HepG2 (cell line): ENCODE results near the gene CHSY3. TPM values are rescaled to one million over a fixed set of nuclear protein-coding genes. Genes with fewer than 3 reads are reported as not detected.

ENCODE experiments used
- ATAC-seq: fragments of 200-7000 bp; cut with Tn5 transposase; 3 replicates; pipeline ENCODE4 v1.9.1; 2020; ENCODE audit warnings: mild to moderate bottlenecking, moderate library complexity
- BruUV-seq: library from RNA; stranded (reverse); fragments of 400-500 nt; replicated peaks from 2 replicates; lab custom pipeline; 2021; lab: Mats Ljungman, UMichigan
- CTCF ChIA-PET: fragments of 300-600 bp; formaldehyde crosslinking; extraction: SDS; loops from one replicate; lab custom pipeline; 2021; ENCODE audit warnings: low total read pairs, inconsistent platforms, low intra/inter-chr PET ratio; lab: Yijun Ruan, JAX
- POLR2A ChIA-PET: fragments of 350-600 bp; sonication (Branson Sonifier 250); formaldehyde crosslinking; loops from one replicate; lab custom pipeline; 2020; ENCODE audit warnings: antibody characterized with exemption, inconsistent platforms; lab: Yijun Ruan, JAX
- DNase-seq: peaks from one replicate; pipeline ENCODE4 v3.0.0-alpha.2; 2015; ENCODE audit warnings: low spot score
- FAIRE-seq: peaks from 3 replicates; lab custom pipeline; 2011; peaks lifted over from hg19 to GRCh38; lab: Jason Lieb, UNC
- H2AFZ ChIP-seq: one replicate; pipeline ENCODE4 v1.6.1; 2011; ENCODE audit warnings: low read length, inconsistent platforms
- H3K27ac ChIP-seq: fragments of 300-600 bp; 3 replicates; pipeline ENCODE4 v1.8.0; 2011; ENCODE audit warnings: mixed run types, mild to moderate bottlenecking, mixed read lengths, low read length, inconsistent platforms; ENCODE audit not compliant: insufficient read depth; ENCODE audit errors: extremely low read length
- H3K27me3 ChIP-seq, 2 experiments: fragments of 200-600 bp in 1 of 2; 2 replicates in 1 of 2; 3 replicates in 1 of 2; pipeline versions ENCODE4 v1.6.0 to v1.8.0; 2011; ENCODE audit warnings: low read length in 2 of 2, mild to moderate bottlenecking in 2 of 2, moderate library complexity in 2 of 2, inconsistent platforms in 1 of 2; ENCODE audit not compliant: insufficient read depth in 2 of 2, control insufficient read depth in 1 of 2
- H3K36me3 ChIP-seq, 2 experiments: fragments of 200-600 bp in 1 of 2; replicated peaks in 1 of 2; 2 replicates in 1 of 2; 3 replicates in 1 of 2; pipeline versions ENCODE4 v1.5.1 to v1.8.0; 2011; ENCODE audit warnings: low read length in 2 of 2, inconsistent platforms in 1 of 2; ENCODE audit not compliant: insufficient read depth in 2 of 2, control insufficient read depth in 1 of 2
- H3K4me1 ChIP-seq: 2 replicates; pipeline ENCODE4 v1.5.1; 2012; ENCODE audit warnings: low read length, inconsistent platforms; ENCODE audit not compliant: insufficient read depth
- H3K4me2 ChIP-seq: 2 replicates; pipeline ENCODE4 v1.6.0; 2011; ENCODE audit warnings: low read depth, low read length, inconsistent platforms
- H3K4me3 ChIP-seq, 3 experiments: fragments of 200-600 bp in 1 of 3; sonication (generic), shearing (Covaris generic) in 1 of 3; replicated peaks in 1 of 3; 2 replicates each; pipeline ENCODE4 v1.5.1; 2011 to 2016; ENCODE audit warnings: low read length in 3 of 3, inconsistent platforms in 2 of 3, low read depth in 2 of 3, mild to moderate bottlenecking in 2 of 3, control low read depth in 1 of 3, mixed read lengths in 1 of 3; ENCODE audit not compliant: insufficient read depth in 1 of 3
- H3K79me2 ChIP-seq: one replicate; pipeline ENCODE4 v1.6.1; 2011; ENCODE audit warnings: low read length, inconsistent platforms; ENCODE audit not compliant: insufficient read depth
- H3K9ac ChIP-seq: 2 replicates; pipeline ENCODE4 v1.6.0; 2011; ENCODE audit warnings: mild to moderate bottlenecking, low read depth, low read length, inconsistent platforms; ENCODE audit not compliant: insufficient read depth
- H3K9me3 ChIP-seq: 2 replicates; pipeline ENCODE4 v1.5.1; 2012; ENCODE audit warnings: mild to moderate bottlenecking, low read length
- H4K20me1 ChIP-seq: 2 replicates; pipeline ENCODE4 v1.6.0; 2011; ENCODE audit warnings: inconsistent platforms, mild to moderate bottlenecking, low read length, moderate library complexity; ENCODE audit not compliant: insufficient read depth
- BRCA1 ChIP-seq: sonication (generic); formaldehyde crosslinking; IDR thresholded peaks from 2 replicates; pipeline ENCODE4 v1.4.0; 2020; ENCODE audit warnings: missing genetic modification reagents
- ETS1 ChIP-seq: sonication (generic); formaldehyde crosslinking; IDR thresholded peaks from 2 replicates; pipeline ENCODE4 v1.4.0; 2020; ENCODE audit warnings: missing genetic modification reagents
- GTF2F1 ChIP-seq: fragments of 150-350 bp; IDR thresholded peaks from 2 replicates; pipeline ENCODE4 v1.6.1; 2014; ENCODE audit warnings: low read length
- HOMEZ ChIP-seq: IDR thresholded peaks from 2 replicates; pipeline ENCODE4 v1.6.1; 2016; ENCODE audit warnings: low read depth
- NFE2L2 ChIP-seq: fragments of 150-350 bp; IDR thresholded peaks from 2 replicates; pipeline ENCODE4 v1.6.1; 2014; ENCODE audit warnings: low read length
- POLR2G ChIP-seq: fragments of 200-400 bp; formaldehyde crosslinking; IDR thresholded peaks from 2 replicates; pipeline ENCODE4 v1.6.1; 2018; ENCODE audit warnings: mild to moderate bottlenecking, low read depth, low read length, moderate library complexity
- SAP130 ChIP-seq: IDR thresholded peaks from 2 replicates; pipeline ENCODE4 v1.6.1; 2016; ENCODE audit warnings: low read depth
- YY1 ChIP-seq: IDR thresholded peaks from 2 replicates; pipeline ENCODE4 v1.6.1; 2011; ENCODE audit warnings: low read length, low read depth, moderate library complexity, mild to moderate bottlenecking; ENCODE audit not compliant: insufficient read depth, insufficient replicate concordance
- ZNF567 ChIP-seq: sonication (generic); formaldehyde crosslinking; IDR thresholded peaks from 2 replicates; pipeline ENCODE4 v1.8.1; 2023; ENCODE audit warnings: mild to moderate bottlenecking, missing genetic modification reagents, borderline replicate concordance
- ZNF616 ChIP-seq: sonication (generic); formaldehyde crosslinking; IDR thresholded peaks from 2 replicates; pipeline ENCODE4 v1.5.0; 2020; ENCODE audit warnings: low read depth, mild to moderate bottlenecking, missing genetic modification reagents
- WGBS: methylation state at CpG from one replicate; pipeline ENCODE4 v1.1.6; 2017; ENCODE audit warnings: low lambda C conversion rate; 5-methylcytosine and 5-hydroxymethylcytosine counted together
- in situ Hi-C: cut with HindIII; loops from 2 replicates; pipeline ENCODE4 v1.10.0; 2017; ENCODE audit warnings: low pct_unique_long_range_greater_than_20kb; ENCODE audit not compliant: extremely low pct_ligation_motif_present
- intact Hi-C: fragments of 100-400 bp; cut with micrococcal nuclease; formaldehyde crosslinking; loops from one replicate; pipeline ENCODE4 v1.10.0; 2022; ENCODE audit not compliant: unreplicated experiment
- polyA plus RNA-seq, 8 experiments: library from polyadenylated mRNA; depleted of rRNA in 3 of 8; stranded (reverse) in 7 of 8; unstranded in 1 of 8; fragments of >200 nt; fragmentation: Illumina TruSeq in 4 of 8; extraction: Trizol in 4 of 8; gene quantifications; 2 replicates each; pipeline versions ENCODE4 v1.2.1 to v1.2.3, GENCODE V29; 2011 to 2016; ENCODE audit warnings: low read depth in 4 of 8, missing spikeins in 1 of 8, mixed read lengths in 1 of 8; ENCODE audit not compliant: insufficient read depth in 1 of 8
- total RNA-seq, 5 experiments: library from RNA; depleted of rRNA; stranded (reverse); fragments of >200 nt; fragmentation: Illumina TruSeq; extraction: Trizol; gene quantifications; 2 replicates each; pipeline ENCODE4 v1.2.3, GENCODE V29; 2016; ENCODE audit warnings: low read depth in 1 of 5
- TF ChIP-seq, protein P1 (sequence below): sonication (generic); formaldehyde crosslinking; IDR thresholded peaks from 2 replicates; pipeline ENCODE4 v1.4.0; 2020; ENCODE audit warnings: missing genetic modification reagents
- TF ChIP-seq, protein P2 (sequence below): sonication (generic); formaldehyde crosslinking; IDR thresholded peaks from 2 replicates; pipeline ENCODE4 v1.9.0; 2021; ENCODE audit warnings: missing genetic modification reagents, mild to moderate bottlenecking, borderline replicate concordance
- TF ChIP-seq, protein P3 (sequence below): sonication (generic); formaldehyde crosslinking; IDR thresholded peaks from 2 replicates; pipeline ENCODE4 v1.5.0; 2020; ENCODE audit warnings: mild to moderate bottlenecking, missing genetic modification reagents

Gene CHSY3
- total and polyA plus RNA-seq, 2 of the 13 experiments (the other 11 are each of a cell fraction or from before 2014, with no cell fraction given), result 0.26 to 4.1 TPM

DNA sequence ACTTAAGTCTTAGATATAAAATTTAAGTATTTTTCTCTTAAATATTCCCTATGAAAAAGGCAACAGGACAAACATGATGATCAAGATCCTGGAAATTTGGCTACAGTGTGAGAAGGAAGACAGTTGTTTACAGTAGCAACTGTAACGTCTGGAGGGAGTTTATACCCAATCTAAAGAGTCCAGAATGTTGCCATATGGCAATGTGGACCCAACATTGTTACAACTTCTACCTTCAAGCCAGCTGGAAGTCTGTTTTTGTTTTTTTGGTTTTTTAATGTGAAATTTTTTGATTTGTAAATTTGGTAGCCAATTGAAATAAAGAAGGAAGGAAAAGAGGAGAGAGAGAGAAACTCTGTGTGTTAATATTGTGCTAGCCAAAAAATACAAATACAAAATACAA is 233.4 kb downstream of the CHSY3 start:
- CTCF ChIA-PET, result no interaction called here
- intact Hi-C loops, result no loop called here
- H2AFZ ChIP-seq, result no peak overlapping the region
- TF ChIP-seq, protein P1, sequence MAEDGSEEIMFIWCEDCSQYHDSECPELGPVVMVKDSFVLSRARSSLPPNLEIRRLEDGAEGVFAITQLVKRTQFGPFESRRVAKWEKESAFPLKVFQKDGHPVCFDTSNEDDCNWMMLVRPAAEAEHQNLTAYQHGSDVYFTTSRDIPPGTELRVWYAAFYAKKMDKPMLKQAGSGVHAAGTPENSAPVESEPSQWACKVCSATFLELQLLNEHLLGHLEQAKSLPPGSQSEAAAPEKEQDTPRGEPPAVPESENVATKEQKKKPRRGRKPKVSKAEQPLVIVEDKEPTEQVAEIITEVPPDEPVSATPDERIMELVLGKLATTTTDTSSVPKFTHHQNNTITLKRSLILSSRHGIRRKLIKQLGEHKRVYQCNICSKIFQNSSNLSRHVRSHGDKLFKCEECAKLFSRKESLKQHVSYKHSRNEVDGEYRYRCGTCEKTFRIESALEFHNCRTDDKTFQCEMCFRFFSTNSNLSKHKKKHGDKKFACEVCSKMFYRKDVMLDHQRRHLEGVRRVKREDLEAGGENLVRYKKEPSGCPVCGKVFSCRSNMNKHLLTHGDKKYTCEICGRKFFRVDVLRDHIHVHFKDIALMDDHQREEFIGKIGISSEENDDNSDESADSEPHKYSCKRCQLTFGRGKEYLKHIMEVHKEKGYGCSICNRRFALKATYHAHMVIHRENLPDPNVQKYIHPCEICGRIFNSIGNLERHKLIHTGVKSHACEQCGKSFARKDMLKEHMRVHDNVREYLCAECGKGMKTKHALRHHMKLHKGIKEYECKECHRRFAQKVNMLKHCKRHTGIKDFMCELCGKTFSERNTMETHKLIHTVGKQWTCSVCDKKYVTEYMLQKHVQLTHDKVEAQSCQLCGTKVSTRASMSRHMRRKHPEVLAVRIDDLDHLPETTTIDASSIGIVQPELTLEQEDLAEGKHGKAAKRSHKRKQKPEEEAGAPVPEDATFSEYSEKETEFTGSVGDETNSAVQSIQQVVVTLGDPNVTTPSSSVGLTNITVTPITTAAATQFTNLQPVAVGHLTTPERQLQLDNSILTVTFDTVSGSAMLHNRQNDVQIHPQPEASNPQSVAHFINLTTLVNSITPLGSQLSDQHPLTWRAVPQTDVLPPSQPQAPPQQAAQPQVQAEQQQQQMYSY, result no peak
- no peak for TF ChIP-seq BRCA1 (CRISPR knock-in tag)
- TF ChIP-seq, protein P2, sequence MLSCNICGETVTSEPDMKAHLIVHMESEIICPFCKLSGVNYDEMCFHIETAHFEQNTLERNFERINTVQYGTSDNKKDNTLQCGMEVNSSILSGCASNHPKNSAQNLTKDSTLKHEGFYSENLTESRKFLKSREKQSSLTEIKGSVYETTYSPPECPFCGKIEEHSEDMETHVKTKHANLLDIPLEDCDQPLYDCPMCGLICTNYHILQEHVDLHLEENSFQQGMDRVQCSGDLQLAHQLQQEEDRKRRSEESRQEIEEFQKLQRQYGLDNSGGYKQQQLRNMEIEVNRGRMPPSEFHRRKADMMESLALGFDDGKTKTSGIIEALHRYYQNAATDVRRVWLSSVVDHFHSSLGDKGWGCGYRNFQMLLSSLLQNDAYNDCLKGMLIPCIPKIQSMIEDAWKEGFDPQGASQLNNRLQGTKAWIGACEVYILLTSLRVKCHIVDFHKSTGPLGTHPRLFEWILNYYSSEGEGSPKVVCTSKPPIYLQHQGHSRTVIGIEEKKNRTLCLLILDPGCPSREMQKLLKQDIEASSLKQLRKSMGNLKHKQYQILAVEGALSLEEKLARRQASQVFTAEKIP (CRISPR knock-in tag), result no peak
- no peak for TF ChIP-seq NFE2L2
- no peak for TF ChIP-seq POLR2G
- no peak for TF ChIP-seq ZNF567
- no peak for TF ChIP-seq ZNF616 (CRISPR knock-in tag)
- no peak for TF ChIP-seq GTF2F1
- TF ChIP-seq ETS1 (CRISPR knock-in tag), result no peak
- TF ChIP-seq, protein P3, sequence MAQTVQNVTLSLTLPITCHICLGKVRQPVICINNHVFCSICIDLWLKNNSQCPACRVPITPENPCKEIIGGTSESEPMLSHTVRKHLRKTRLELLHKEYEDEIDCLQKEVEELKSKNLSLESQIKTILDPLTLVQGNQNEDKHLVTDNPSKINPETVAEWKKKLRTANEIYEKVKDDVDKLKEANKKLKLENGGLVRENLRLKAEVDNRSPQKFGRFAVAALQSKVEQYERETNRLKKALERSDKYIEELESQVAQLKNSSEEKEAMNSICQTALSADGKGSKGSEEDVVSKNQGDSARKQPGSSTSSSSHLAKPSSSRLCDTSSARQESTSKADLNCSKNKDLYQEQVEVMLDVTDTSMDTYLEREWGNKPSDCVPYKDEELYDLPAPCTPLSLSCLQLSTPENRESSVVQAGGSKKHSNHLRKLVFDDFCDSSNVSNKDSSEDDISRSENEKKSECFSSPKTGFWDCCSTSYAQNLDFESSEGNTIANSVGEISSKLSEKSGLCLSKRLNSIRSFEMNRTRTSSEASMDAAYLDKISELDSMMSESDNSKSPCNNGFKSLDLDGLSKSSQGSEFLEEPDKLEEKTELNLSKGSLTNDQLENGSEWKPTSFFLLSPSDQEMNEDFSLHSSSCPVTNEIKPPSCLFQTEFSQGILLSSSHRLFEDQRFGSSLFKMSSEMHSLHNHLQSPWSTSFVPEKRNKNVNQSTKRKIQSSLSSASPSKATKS (CRISPR knock-in tag), result no peak
- TF ChIP-seq SAP130 (CRISPR knock-in tag), result no peak
- no peak for TF ChIP-seq YY1
- TF ChIP-seq HOMEZ (CRISPR knock-in tag), result no peak
- TF ChIP-seq, all 625 proteins: peak for 0
- WGBS, result 0% methylated on average over 1 of the region's 1 CpG
- H3K9ac ChIP-seq, result no peak overlapping the region
- H4K20me1 ChIP-seq, result no peaks in the 10 kb centered on the region
- FAIRE-seq (no peak), ATAC-seq (no peak), DNase-seq (no peak)
- in situ Hi-C loops, result no loop called here
- H3K4me3 ChIP-seq, result no peak overlapping the region
- no peak overlapping the region for H3K4me2 ChIP-seq
- no peaks in the 10 kb centered on the region for H3K4me1 ChIP-seq
- no peak overlapping the region for H3K27ac ChIP-seq
- H3K27me3 ChIP-seq, result no peaks in the 10 kb centered on the region
- no TSS peak for BruUV-seq
- no peaks in the 10 kb centered on the region for H3K79me2 ChIP-seq
- POLR2A ChIA-PET, result no interaction called here
- H3K9me3 ChIP-seq, result no peaks in the 10 kb centered on the region
- H3K36me3 ChIP-seq, result no peaks in the 10 kb centered on the region
